ENCODE results near the gene GTF2F2.
A peak's percentile ranks its signal among the peaks of the same experiment; 100 is the strongest.

Gene GTF2F2

GRCh38 chr13:45215392-45216077, 95.2 kb downstream of the GTF2F2 start:
- H3K4me1 Mint-ChIP-seq = peaks cover 11% of the 10 kb centered on the region
- H3K27me3 Mint-ChIP-seq = no peaks in the 10 kb centered on the region
- peaks cover 12% of the 10 kb centered on the region for H3K36me3 Mint-ChIP-seq
- H3K27ac Mint-ChIP-seq = no peak overlapping the region
- no peaks in the 10 kb centered on the region for H3K9me3 Mint-ChIP-seq
- H3K4me3 Mint-ChIP-seq = no peak overlapping the region

- Mint-ChIP-seq H3K27me3 (no peaks in the 10 kb centered on the region), H3K27ac (no peak overlapping the region), H3K9me3 (no peaks in the 10 kb centered on the region)
These were observed 95.9 kb downstream of the GTF2F2 start for GRCh38 chr13:45216193-45216592.

GRCh38 chr13:45218689-45219088, 98.4 kb downstream of the GTF2F2 start:
- Mint-ChIP-seq H3K36me3 (peaks cover 10% of the 10 kb centered on the region), H3K27ac (no peak overlapping the region), H3K4me3 (no peak overlapping the region), H3K27me3 (no peaks in the 10 kb centered on the region), H3K9me3 (no peaks in the 10 kb centered on the region), H3K4me1 (peaks cover 17% of the 10 kb centered on the region)

More at GRCh38 chr13:45216193-45216592, 95.9 kb downstream of the GTF2F2 start:
- Mint-ChIP-seq H3K4me3 (no peak overlapping the region), H3K36me3 (peaks cover 10% of the 10 kb centered on the region), H3K4me1 (peaks cover 11% of the 10 kb centered on the region)

- H3K27ac Mint-ChIP-seq = no peak overlapping the region
- H3K4me3 Mint-ChIP-seq = no peak overlapping the region
- H3K9me3 Mint-ChIP-seq = no peaks in the 10 kb centered on the region
- peaks cover 21% of the 10 kb centered on the region for H3K4me1 Mint-ChIP-seq
- peaks cover 14% of the 10 kb centered on the region for H3K36me3 Mint-ChIP-seq
- H3K27me3 Mint-ChIP-seq = no peaks in the 10 kb centered on the region
These were observed 99.0 kb downstream of the GTF2F2 start for GRCh38 chr13:45219123-45219891.

- H3K36me3 Mint-ChIP-seq = peaks cover 15% of the 10 kb centered on the region
- H3K9me3 Mint-ChIP-seq = no peaks in the 10 kb centered on the region
- peaks cover 22% of the 10 kb centered on the region for H3K4me1 Mint-ChIP-seq
- no peak overlapping the region for H3K27ac Mint-ChIP-seq
- no peaks in the 10 kb centered on the region for H3K27me3 Mint-ChIP-seq
- H3K4me3 Mint-ChIP-seq = no peak overlapping the region
These were observed 99.6 kb downstream of the GTF2F2 start for GRCh38 chr13:45219938-45220375.

GRCh38 chr13:45220403-45220802, 100.1 kb downstream of the GTF2F2 start:
- H3K27me3 Mint-ChIP-seq = no peaks in the 10 kb centered on the region
- no peaks in the 10 kb centered on the region for H3K9me3 Mint-ChIP-seq
- H3K4me3 Mint-ChIP-seq = no peak overlapping the region
- peaks cover 22% of the 10 kb centered on the region for H3K4me1 Mint-ChIP-seq
- peaks cover 15% of the 10 kb centered on the region for H3K36me3 Mint-ChIP-seq
- H3K27ac Mint-ChIP-seq = no peak overlapping the region

- H3K4me3 Mint-ChIP-seq = no peak overlapping the region
- H3K27me3 Mint-ChIP-seq = no peaks in the 10 kb centered on the region
- no peak overlapping the region for H3K27ac Mint-ChIP-seq
- peaks cover 10% of the 10 kb centered on the region for H3K36me3 Mint-ChIP-seq
- peaks cover 23% of the 10 kb centered on the region for H3K4me1 Mint-ChIP-seq
- no peaks in the 10 kb centered on the region for H3K9me3 Mint-ChIP-seq
These were observed 102.2 kb downstream of the GTF2F2 start for GRCh38 chr13:45222516-45222915.

- Mint-ChIP-seq H3K4me3 (no peak overlapping the region), H3K4me1 (peaks cover 22% of the 10 kb centered on the region), H3K9me3 (no peaks in the 10 kb centered on the region), H3K27ac (no peak overlapping the region), H3K36me3 (peaks cover 10% of the 10 kb centered on the region), H3K27me3 (no peaks in the 10 kb centered on the region)
These were observed 102.6 kb downstream of the GTF2F2 start for GRCh38 chr13:45222919-45223318.

- Mint-ChIP-seq H3K27ac (no peak overlapping the region), H3K4me1 (peaks cover 24% of the 10 kb centered on the region), H3K27me3 (no peaks in the 10 kb centered on the region), H3K4me3 (no peak overlapping the region), H3K9me3 (no peaks in the 10 kb centered on the region), H3K36me3 (peaks cover 17% of the 10 kb centered on the region)
These were observed 103.9 kb downstream of the GTF2F2 start for GRCh38 chr13:45224176-45224575.

GRCh38 chr13:45225370-45225769, 105.1 kb downstream of the GTF2F2 start:
- H3K4me3 Mint-ChIP-seq = no peak overlapping the region
- no peaks in the 10 kb centered on the region for H3K9me3 Mint-ChIP-seq
- peaks cover 28% of the 10 kb centered on the region for H3K4me1 Mint-ChIP-seq
- H3K36me3 Mint-ChIP-seq = peaks cover 21% of the 10 kb centered on the region
- no peaks in the 10 kb centered on the region for H3K27me3 Mint-ChIP-seq
- H3K27ac Mint-ChIP-seq = no peak overlapping the region

GRCh38 chr13:45226024-45226423, 105.7 kb downstream of the GTF2F2 start:
- H3K4me3 Mint-ChIP-seq = no peak overlapping the region
- H3K4me1 Mint-ChIP-seq = peaks cover 28% of the 10 kb centered on the region
- no peaks in the 10 kb centered on the region for H3K9me3 Mint-ChIP-seq
- no peak overlapping the region for H3K27ac Mint-ChIP-seq
- peaks cover 19% of the 10 kb centered on the region for H3K36me3 Mint-ChIP-seq
- H3K27me3 Mint-ChIP-seq = no peaks in the 10 kb centered on the region

GRCh38 chr13:45228002-45228401, 107.7 kb downstream of the GTF2F2 start:
- Mint-ChIP-seq H3K36me3 (peaks cover 16% of the 10 kb centered on the region), H3K27me3 (no peaks in the 10 kb centered on the region), H3K4me1 (peaks cover 28% of the 10 kb centered on the region), H3K9me3 (no peaks in the 10 kb centered on the region), H3K4me3 (no peak overlapping the region), H3K27ac (no peak overlapping the region)

- Mint-ChIP-seq H3K4me3 (no peak overlapping the region), H3K4me1 (peaks cover 25% of the 10 kb centered on the region), H3K27ac (peak overlapping the region; percentile 8), H3K36me3 (peaks cover 15% of the 10 kb centered on the region), H3K27me3 (no peaks in the 10 kb centered on the region), H3K9me3 (no peaks in the 10 kb centered on the region)
These were observed 108.9 kb downstream of the GTF2F2 start for GRCh38 chr13:45229172-45229571.

- Mint-ChIP-seq H3K27ac (no peak overlapping the region), H3K4me3 (no peak overlapping the region), H3K27me3 (no peaks in the 10 kb centered on the region), H3K36me3 (peaks cover 15% of the 10 kb centered on the region), H3K9me3 (no peaks in the 10 kb centered on the region), H3K4me1 (peaks cover 20% of the 10 kb centered on the region)
These were observed 111.0 kb downstream of the GTF2F2 start for GRCh38 chr13:45231305-45231704.

GRCh38 chr13:45231722-45232121, 111.4 kb downstream of the GTF2F2 start:
- Mint-ChIP-seq H3K27ac (no peak overlapping the region), H3K27me3 (no peaks in the 10 kb centered on the region)

GRCh38 chr13:45232591-45232990, 112.3 kb downstream of the GTF2F2 start:
- Mint-ChIP-seq H3K4me3 (no peak overlapping the region), H3K27ac (no peak overlapping the region), H3K27me3 (no peaks in the 10 kb centered on the region), H3K9me3 (no peaks in the 10 kb centered on the region), H3K36me3 (peaks cover 15% of the 10 kb centered on the region), H3K4me1 (peaks cover 14% of the 10 kb centered on the region)

More at GRCh38 chr13:45231722-45232121, 111.4 kb downstream of the GTF2F2 start:
- Mint-ChIP-seq H3K4me1 (peaks cover 15% of the 10 kb centered on the region), H3K4me3 (no peak overlapping the region), H3K36me3 (peaks cover 15% of the 10 kb centered on the region), H3K9me3 (no peaks in the 10 kb centered on the region)
